GM12878 (cell line): ENCODE data around the gene ADARB1. TPM values are rescaled to one million over a fixed set of nuclear protein-coding genes. Genes with fewer than 3 reads are reported as not detected.

Source experiments
- ATAC-seq: fragments of 200-7000 bp; cut with Tn5 transposase; 3 replicates; pipeline ENCODE4 v1.9.1; 2020; ENCODE audit warnings: mild to moderate bottlenecking, moderate library complexity
- BruUV-seq: library from RNA; stranded (reverse); fragments of 400-500 nt; replicated peaks from 2 replicates; lab custom pipeline; 2021; lab: Mats Ljungman, UMichigan
- CTCF ChIA-PET: fragments of 300-600 bp; sonication (Branson Sonifier 250); formaldehyde crosslinking; extraction: SDS; loops from one replicate; lab custom pipeline; 2021; ENCODE audit warnings: inconsistent platforms; lab: Yijun Ruan, JAX
- POLR2A ChIA-PET: fragments of 350-600 bp; formaldehyde crosslinking; extraction: SDS; loops from one replicate; lab custom pipeline; 2021; ENCODE audit warnings: inconsistent platforms; lab: Charles Lee
- RAD21 ChIA-PET: fragments of 300-600 bp; sonication (Branson Sonifier 250); formaldehyde crosslinking; loops from one replicate; lab custom pipeline; 2023; ENCODE audit warnings: antibody characterized with exemption; ENCODE audit not compliant: unreplicated experiment; lab: Charles Lee
- SMC1A ChIA-PET: fragments of 300-600 bp; sonication (Branson Sonifier 250); formaldehyde crosslinking; loops from one replicate; lab custom pipeline; 2023; ENCODE audit not compliant: unreplicated experiment, uncharacterized antibody; lab: Charles Lee
- DNase-seq: peaks from one replicate; pipeline ENCODE4 v3.0.0-alpha.2; 2011; ENCODE audit warnings: low read depth, low spot score
- FAIRE-seq: peaks from 3 replicates; lab custom pipeline; 2011; peaks lifted over from hg19 to GRCh38; lab: Jason Lieb, UNC
- H2AFZ ChIP-seq: 2 replicates; pipeline ENCODE4 v1.6.0; 2011; ENCODE audit warnings: low read depth, low read length, control low read depth; ENCODE audit not compliant: control insufficient read depth
- H3K27ac ChIP-seq: 2 replicates; pipeline ENCODE4 v1.5.1; 2011; ENCODE audit warnings: control low read depth; ENCODE audit not compliant: control insufficient read depth, insufficient read depth
- H3K27me3 ChIP-seq, 2 experiments: replicated peaks in 1 of 2; 2 replicates each; pipeline versions ENCODE4 v1.6.0 to v1.6.1; 2011; ENCODE audit warnings: low read length in 1 of 2; ENCODE audit not compliant: control insufficient read depth in 2 of 2, insufficient read depth in 2 of 2
- H3K36me3 ChIP-seq, 2 experiments: 2 replicates each; pipeline ENCODE4 v1.5.1; 2011; ENCODE audit warnings: low read length in 1 of 2; ENCODE audit not compliant: control insufficient read depth in 2 of 2, insufficient read depth in 2 of 2
- H3K4me1 ChIP-seq: 2 replicates; pipeline ENCODE4 v1.6.1; 2011; ENCODE audit warnings: mild to moderate bottlenecking, low read length, moderate library complexity, mixed read lengths; ENCODE audit not compliant: control insufficient read depth, insufficient read depth
- H3K4me2 ChIP-seq: 2 replicates; pipeline ENCODE4 v1.6.0; 2011; ENCODE audit warnings: control low read depth; ENCODE audit not compliant: control insufficient read depth, insufficient read depth
- H3K4me3 ChIP-seq: fragments of 200-600 bp; sonication (generic); 2 replicates; pipeline ENCODE4 v1.5.1; 2016
- H3K79me2 ChIP-seq: 2 replicates; pipeline ENCODE4 v1.6.0; 2011; ENCODE audit warnings: low read length; ENCODE audit not compliant: control insufficient read depth, insufficient read depth
- H3K9ac ChIP-seq: 2 replicates; pipeline ENCODE4 v1.8.0; 2011; ENCODE audit warnings: low read length, control low read depth, mixed read lengths; ENCODE audit not compliant: control insufficient read depth, insufficient read depth
- H3K9me3 ChIP-seq: replicated peaks from 3 replicates; pipeline ENCODE4 v1.5.1; 2011; ENCODE audit warnings: mild to moderate bottlenecking, low read length; ENCODE audit not compliant: control insufficient read depth, insufficient read depth
- H4K20me1 ChIP-seq: 2 replicates; pipeline ENCODE4 v1.6.0; 2011; ENCODE audit not compliant: control insufficient read depth, insufficient read depth
- CBFB ChIP-seq: IDR thresholded peaks from 2 replicates; pipeline ENCODE4 v1.6.1; 2016; ENCODE audit warnings: antibody characterized with exemption, low read depth
- IRF4 ChIP-seq: IDR thresholded peaks from 2 replicates; pipeline ENCODE4 v1.6.1; 2011; ENCODE audit warnings: low read depth, low read length
- MXI1 ChIP-seq: fragments of 150-350 bp; IDR thresholded peaks from 2 replicates; pipeline ENCODE4 v1.6.1; 2011; ENCODE audit warnings: low read depth, mild to moderate bottlenecking, inconsistent platforms, low read length, improper control_type of control experiment
- YBX1 ChIP-seq: fragments of 450-650 bp; IDR thresholded peaks from 2 replicates; pipeline ENCODE4 v1.6.1; 2016; ENCODE audit warnings: antibody characterized with exemption
- ZNF24 ChIP-seq: fragments of 450-650 bp; IDR thresholded peaks from 2 replicates; pipeline ENCODE4 v1.6.1; 2017; ENCODE audit warnings: antibody characterized with exemption, mild to moderate bottlenecking
- WGBS: methylation state at CpG from one replicate; pipeline ENCODE4 v1.1.6; 2016; ENCODE audit warnings: low lambda C conversion rate; ENCODE audit not compliant: insufficient replicate concordance, insufficient coverage; ENCODE audit errors: missing lambda C conversion rate; 5-methylcytosine and 5-hydroxymethylcytosine counted together
- in situ Hi-C: fragments of 300-500 bp; cut with MboI; formaldehyde crosslinking; loops from 9 replicates; pipeline ENCODE4 v1.14.3; 2018; ENCODE audit warnings: mixed read lengths
- intact Hi-C: fragments of 100-400 bp; cut with micrococcal nuclease; formaldehyde crosslinking; loops from one replicate; pipeline ENCODE4 v1.14.2; 2022; ENCODE audit not compliant: unreplicated experiment
- polyA plus RNA-seq, 11 experiments: library from polyadenylated mRNA; depleted of rRNA in 4 of 11; unstranded in 6 of 11; stranded (reverse) in 5 of 11; fragments of >200 nt; fragmentation: Nextera tagmentation in 4 of 11; fragmentation: Illumina TruSeq in 1 of 11; extraction: Ambion mirVana in 4 of 11; extraction: Trizol in 1 of 11; gene quantifications; 1 replicate in 1 of 11; 2 replicates in 10 of 11; pipeline versions ENCODE4 v1.2.1 to v1.2.3, GENCODE V29; 2011 to 2016; ENCODE audit warnings: inconsistent platforms in 2 of 11, missing spikeins in 2 of 11, low read depth in 1 of 11
- total RNA-seq, 4 experiments: library from RNA; depleted of rRNA in 3 of 4; stranded (reverse); fragments of >200 nt in 3 of 4; fragmentation: Illumina TruSeq in 1 of 4; extraction: Trizol in 1 of 4; gene quantifications; 2 replicates each; pipeline versions ENCODE4 v1.2.1 to v1.2.3, GENCODE V29; 2013 to 2021
- TF ChIP-seq, protein P1 (sequence below): fragments of 450-650 bp; IDR thresholded peaks from 2 replicates; pipeline ENCODE4 v1.6.1; 2017; ENCODE audit warnings: low read depth, mild to moderate bottlenecking, moderate library complexity
- TF ChIP-seq, protein P2 (sequence below): IDR thresholded peaks from 2 replicates; pipeline ENCODE4 v1.6.1; 2012; ENCODE audit warnings: low read depth, low read length, improper control_type of control experiment
- TF ChIP-seq, protein P3 (sequence below): fragments of 450-650 bp; conservative IDR thresholded peaks from 2 replicates; pipeline ENCODE4 v1.6.1; 2017; ENCODE audit warnings: mild to moderate bottlenecking, moderate library complexity

Gene ADARB1
- total and polyA plus RNA-seq, 10 of the 15 experiments (the other 5 are each of a cell fraction or from before 2014, with no cell fraction given), result 5.7 to 61.7 (median 25.3) TPM

DNA sequence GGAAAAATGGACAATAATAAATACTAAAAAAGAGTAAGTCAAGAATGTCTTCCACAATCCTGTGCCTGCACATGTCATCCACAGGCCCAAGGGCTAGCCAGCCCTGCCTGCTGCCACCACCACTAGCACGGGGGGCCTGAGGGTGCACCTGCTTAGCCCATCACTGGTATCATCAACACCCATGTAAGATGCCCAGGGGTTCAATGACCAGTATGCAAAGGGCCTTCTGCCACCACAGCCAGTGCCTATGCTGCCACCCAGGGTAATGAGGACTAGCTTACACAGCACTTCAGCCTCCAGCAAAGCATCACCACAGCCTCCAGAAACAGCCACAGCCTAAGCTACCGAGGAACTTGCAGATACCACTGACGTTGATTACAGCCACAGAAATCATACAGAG, 167.0 kb downstream of the ADARB1 start:
- ChIA-PET SMC1A (no interaction called here), POLR2A (no interaction called here), RAD21 (no interaction called here), CTCF (interaction anchor here (1.0 kb wide), 1 partner anchor 102 kb away, joined by 3 read pairs; no protein-coding TSS in a partner anchor)
- H3K9me3 ChIP-seq, result no peaks in the 10 kb centered on the region; the same call in 2 of the 3 replicates
- H3K9ac ChIP-seq, result no peak overlapping the region
- H3K79me2 ChIP-seq, result no peaks in the 10 kb centered on the region
- no peak overlapping the region for H3K4me2 ChIP-seq
- H3K27ac ChIP-seq, result no peak overlapping the region
- FAIRE-seq (no peak), ATAC-seq (no peak), DNase-seq (no peak)
- BruUV-seq, result no TSS peak
- no peaks in the 10 kb centered on the region for H3K36me3 ChIP-seq
- no peak overlapping the region for H2AFZ ChIP-seq
- no peaks in the 10 kb centered on the region for H3K4me1 ChIP-seq
- TF ChIP-seq, protein P1, sequence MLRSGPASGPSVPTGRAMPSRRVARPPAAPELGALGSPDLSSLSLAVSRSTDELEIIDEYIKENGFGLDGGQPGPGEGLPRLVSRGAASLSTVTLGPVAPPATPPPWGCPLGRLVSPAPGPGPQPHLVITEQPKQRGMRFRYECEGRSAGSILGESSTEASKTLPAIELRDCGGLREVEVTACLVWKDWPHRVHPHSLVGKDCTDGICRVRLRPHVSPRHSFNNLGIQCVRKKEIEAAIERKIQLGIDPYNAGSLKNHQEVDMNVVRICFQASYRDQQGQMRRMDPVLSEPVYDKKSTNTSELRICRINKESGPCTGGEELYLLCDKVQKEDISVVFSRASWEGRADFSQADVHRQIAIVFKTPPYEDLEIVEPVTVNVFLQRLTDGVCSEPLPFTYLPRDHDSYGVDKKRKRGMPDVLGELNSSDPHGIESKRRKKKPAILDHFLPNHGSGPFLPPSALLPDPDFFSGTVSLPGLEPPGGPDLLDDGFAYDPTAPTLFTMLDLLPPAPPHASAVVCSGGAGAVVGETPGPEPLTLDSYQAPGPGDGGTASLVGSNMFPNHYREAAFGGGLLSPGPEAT, result no peak
- TF ChIP-seq ZNF24 (no peak), YBX1 (no peak), IRF4 (no peak), CBFB (no peak), MXI1 (no peak)
- TF ChIP-seq, protein P2, sequence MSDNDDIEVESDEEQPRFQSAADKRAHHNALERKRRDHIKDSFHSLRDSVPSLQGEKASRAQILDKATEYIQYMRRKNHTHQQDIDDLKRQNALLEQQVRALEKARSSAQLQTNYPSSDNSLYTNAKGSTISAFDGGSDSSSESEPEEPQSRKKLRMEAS, result no peak
- TF ChIP-seq, protein P3, sequence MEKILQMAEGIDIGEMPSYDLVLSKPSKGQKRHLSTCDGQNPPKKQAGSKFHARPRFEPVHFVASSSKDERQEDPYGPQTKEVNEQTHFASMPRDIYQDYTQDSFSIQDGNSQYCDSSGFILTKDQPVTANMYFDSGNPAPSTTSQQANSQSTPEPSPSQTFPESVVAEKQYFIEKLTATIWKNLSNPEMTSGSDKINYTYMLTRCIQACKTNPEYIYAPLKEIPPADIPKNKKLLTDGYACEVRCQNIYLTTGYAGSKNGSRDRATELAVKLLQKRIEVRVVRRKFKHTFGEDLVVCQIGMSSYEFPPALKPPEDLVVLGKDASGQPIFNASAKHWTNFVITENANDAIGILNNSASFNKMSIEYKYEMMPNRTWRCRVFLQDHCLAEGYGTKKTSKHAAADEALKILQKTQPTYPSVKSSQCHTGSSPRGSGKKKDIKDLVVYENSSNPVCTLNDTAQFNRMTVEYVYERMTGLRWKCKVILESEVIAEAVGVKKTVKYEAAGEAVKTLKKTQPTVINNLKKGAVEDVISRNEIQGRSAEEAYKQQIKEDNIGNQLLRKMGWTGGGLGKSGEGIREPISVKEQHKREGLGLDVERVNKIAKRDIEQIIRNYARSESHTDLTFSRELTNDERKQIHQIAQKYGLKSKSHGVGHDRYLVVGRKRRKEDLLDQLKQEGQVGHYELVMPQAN, result no peak
- no peak overlapping the region for H3K4me3 ChIP-seq
- intact Hi-C loops, result no loop called here
- H4K20me1 ChIP-seq, result no peaks in the 10 kb centered on the region
- WGBS, result 7% methylated on average over 3 of the region's 3 CpGs
- in situ Hi-C loops, result no loop called here
- H3K27me3 ChIP-seq, result no peaks in the 10 kb centered on the region
